Measurements from ENCODE around the gene MRPL54. TPM values are rescaled to one million over a fixed set of nuclear protein-coding genes. Genes with fewer than 3 reads are reported as not detected.

Gene MRPL54
- total and polyA plus RNA-seq, 2 experiments from 2014 or later: 37.9 to 91.2 TPM

DNA sequence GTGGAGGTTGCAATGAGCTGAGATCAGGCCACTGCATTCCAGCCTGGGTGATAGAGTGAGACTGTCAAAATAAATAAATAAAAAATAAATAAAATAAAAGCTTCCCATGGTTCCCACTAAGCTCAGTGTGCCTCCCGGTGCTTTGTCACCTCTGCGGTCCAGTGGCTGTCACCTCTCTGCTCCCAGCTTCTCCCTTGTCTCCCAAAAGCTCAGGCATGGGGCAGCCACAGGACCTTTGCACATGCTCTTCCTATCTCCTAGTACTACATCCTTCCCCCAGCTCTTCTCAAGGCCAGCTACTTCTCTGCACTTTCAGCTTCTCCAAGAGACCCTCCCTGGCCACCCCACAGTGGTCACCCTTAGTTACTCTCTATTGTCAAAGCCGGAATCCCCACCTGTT is 31.3 kb downstream of the MRPL54 start:
- TF ChIP-seq, protein P1, sequence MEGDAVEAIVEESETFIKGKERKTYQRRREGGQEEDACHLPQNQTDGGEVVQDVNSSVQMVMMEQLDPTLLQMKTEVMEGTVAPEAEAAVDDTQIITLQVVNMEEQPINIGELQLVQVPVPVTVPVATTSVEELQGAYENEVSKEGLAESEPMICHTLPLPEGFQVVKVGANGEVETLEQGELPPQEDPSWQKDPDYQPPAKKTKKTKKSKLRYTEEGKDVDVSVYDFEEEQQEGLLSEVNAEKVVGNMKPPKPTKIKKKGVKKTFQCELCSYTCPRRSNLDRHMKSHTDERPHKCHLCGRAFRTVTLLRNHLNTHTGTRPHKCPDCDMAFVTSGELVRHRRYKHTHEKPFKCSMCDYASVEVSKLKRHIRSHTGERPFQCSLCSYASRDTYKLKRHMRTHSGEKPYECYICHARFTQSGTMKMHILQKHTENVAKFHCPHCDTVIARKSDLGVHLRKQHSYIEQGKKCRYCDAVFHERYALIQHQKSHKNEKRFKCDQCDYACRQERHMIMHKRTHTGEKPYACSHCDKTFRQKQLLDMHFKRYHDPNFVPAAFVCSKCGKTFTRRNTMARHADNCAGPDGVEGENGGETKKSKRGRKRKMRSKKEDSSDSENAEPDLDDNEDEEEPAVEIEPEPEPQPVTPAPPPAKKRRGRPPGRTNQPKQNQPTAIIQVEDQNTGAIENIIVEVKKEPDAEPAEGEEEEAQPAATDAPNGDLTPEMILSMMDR (IDR thresholded peaks at IDR 0.05; ENCODE audit: low read depth, low read length): no peak
- Histone ChIP-seq H3K9me3 (ENCODE audit: low read depth) (no peaks in the 10 kb centered on the region), H3K36me3 (no peaks in the 10 kb centered on the region), H3K27me3 (peaks cover 3% of the 10 kb centered on the region), H3K4me1 (ENCODE audit: low read depth) (no peaks in the 10 kb centered on the region), H3K4me3 (no peak overlapping the region), H3K27ac (no peak overlapping the region)
- DNase-seq (ENCODE audit: low read depth in 1 of 2, low spot score in 1 of 2): no peak

DNA sequence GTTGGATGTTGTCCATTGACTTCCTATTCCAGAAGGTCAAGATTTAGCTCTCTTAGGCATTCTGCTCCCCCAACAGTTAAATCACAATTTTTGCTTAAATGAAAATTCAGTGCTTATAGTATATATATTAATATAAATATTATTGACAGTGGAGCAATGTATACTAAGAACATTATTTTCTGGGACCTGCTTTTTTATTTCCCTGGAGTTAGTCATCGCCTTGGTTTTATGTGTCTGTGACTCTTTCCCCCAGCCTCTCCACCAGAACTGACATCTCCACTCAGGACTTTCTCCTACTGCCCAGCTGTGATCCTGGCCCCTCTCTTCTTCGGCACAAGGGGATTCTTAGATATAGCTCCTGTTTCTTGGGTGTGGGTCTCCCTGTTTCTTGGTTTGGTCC is 33.9 kb downstream of the MRPL54 start:
- TF ChIP-seq, protein P1 (IDR thresholded peaks at IDR 0.05; ENCODE audit: low read depth, low read length): no peak
- H3K27me3 ChIP-seq: peaks cover 24% of the 10 kb centered on the region
- DNase-seq (ENCODE audit: low read depth in 1 of 2, low spot score in 1 of 2): no peak
- no peak overlapping the region for H3K27ac ChIP-seq
- no peaks in the 10 kb centered on the region for H3K9me3 ChIP-seq (ENCODE audit: low read depth)
- H3K4me1 ChIP-seq (ENCODE audit: low read depth): no peaks in the 10 kb centered on the region
- H3K36me3 ChIP-seq: no peaks in the 10 kb centered on the region
- no peak overlapping the region for H3K4me3 ChIP-seq

DNA sequence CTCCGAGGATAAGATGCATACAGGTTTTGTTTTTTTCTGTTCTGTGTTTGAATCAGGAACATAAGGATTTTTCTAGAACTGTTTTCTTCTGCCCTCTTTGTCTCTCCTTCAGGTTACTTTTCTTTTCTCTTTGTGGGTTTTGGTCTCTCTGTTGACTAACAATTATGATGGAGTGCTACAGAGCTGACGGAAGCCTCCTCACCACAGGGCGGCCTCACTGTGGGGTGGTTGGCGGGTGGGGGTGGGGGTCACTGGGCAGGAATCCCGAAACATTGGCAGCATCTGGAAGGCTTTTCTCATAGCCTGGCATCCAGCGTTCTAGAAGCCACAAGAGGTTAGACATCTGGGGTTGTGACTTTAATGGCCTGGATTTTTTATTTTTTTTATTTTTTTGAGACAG is 35.7 kb downstream of the MRPL54 start:
- Histone ChIP-seq H3K27me3 (peaks cover 38% of the 10 kb centered on the region), H3K9me3 (ENCODE audit: low read depth) (no peaks in the 10 kb centered on the region), H3K4me3 (no peak overlapping the region), H3K4me1 (ENCODE audit: low read depth) (no peaks in the 10 kb centered on the region), H3K36me3 (no peaks in the 10 kb centered on the region), H3K27ac (no peak overlapping the region)
- TF ChIP-seq, protein P1 (IDR thresholded peaks at IDR 0.05; ENCODE audit: low read depth, low read length): no peak
- DNase-seq (ENCODE audit: low read depth in 1 of 2, low spot score in 1 of 2): no peak

DNA sequence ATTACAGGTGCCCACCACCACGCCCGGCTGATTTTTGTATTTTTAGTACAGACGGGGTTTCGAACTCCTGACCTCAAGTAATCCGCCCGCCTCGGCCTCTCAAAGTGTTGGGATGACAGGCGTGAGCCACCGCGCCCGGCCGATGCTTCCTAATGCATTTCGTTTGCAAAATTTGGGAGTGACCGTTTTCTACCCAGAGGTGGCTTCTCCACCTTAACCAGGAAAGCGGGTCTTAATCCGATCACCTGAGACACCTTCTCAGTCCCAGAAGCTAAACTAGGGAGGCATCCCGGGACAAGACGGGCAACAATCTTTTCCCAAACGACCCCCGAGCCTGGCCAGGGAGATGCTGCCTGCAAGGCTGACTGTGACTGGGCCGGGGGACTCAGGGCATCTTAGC is 38.5 kb downstream of the MRPL54 start:
- TF ChIP-seq, protein P1 (IDR thresholded peaks at IDR 0.05; ENCODE audit: low read depth, low read length): no peak
- H3K27ac ChIP-seq: no peak overlapping the region
- no peak overlapping the region for H3K4me3 ChIP-seq
- H3K36me3 ChIP-seq: no peaks in the 10 kb centered on the region
- no peak for DNase-seq (ENCODE audit: low read depth in 1 of 2, low spot score in 1 of 2)
- H3K27me3 ChIP-seq: peaks cover 38% of the 10 kb centered on the region
- H3K9me3 ChIP-seq (ENCODE audit: low read depth): no peaks in the 10 kb centered on the region
- no peaks in the 10 kb centered on the region for H3K4me1 ChIP-seq (ENCODE audit: low read depth)

DNA sequence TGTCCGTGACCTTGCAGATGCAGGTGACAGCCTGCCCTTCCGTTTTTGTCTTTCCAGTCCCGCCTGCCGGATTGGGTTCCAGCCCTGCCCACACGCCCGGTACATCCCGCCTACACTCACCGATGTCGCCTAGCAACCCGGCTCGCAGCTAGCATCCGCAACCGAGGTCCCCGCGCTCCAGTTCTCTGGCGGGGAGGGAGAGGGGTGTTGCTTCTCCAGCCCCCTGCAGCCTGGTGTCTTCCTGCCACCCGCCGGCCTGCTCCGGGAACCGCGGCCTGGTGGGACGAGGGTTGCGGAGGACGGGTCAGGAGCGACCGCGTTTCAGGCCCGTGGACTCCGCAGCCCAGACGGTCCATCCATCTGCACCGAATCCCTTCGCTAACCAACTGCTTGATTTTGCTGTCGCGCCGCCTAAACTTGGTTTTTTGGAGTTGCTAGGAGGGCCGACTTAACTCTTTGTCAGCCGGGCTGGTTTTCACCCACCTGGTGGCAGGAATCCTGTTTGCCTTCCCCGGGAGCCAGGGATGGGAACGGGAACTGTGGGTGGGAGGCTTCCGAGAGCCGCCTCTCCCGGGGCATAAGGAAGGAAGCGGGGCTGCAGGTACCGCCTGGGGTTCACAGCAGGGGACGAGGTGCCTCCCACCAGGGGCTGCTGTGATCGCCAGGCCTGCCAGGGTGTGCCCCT is 39.1 kb downstream of the MRPL54 start:
- Histone ChIP-seq H3K36me3 (no peaks in the 10 kb centered on the region), H3K9me3 (ENCODE audit: low read depth) (no peaks in the 10 kb centered on the region), H3K4me3 (no peak overlapping the region), H3K27ac (no peak overlapping the region), H3K27me3 (peaks cover 38% of the 10 kb centered on the region), H3K4me1 (ENCODE audit: low read depth) (no peaks in the 10 kb centered on the region)
- TF ChIP-seq, protein P1 (IDR thresholded peaks at IDR 0.05; ENCODE audit: low read depth, low read length): peak; percentile 26
- peak; percentile 21 to 32 for DNase-seq (ENCODE audit: low read depth in 1 of 2, low spot score in 1 of 2)
